Spleen (tissue), 7 donors: ENCODE results near the gene TRPT1.

Experiments
- CTCF ChIP-seq, 11 experiments: fragments of 200-600 bp in 7 of 11; fragments of 450-650 bp in 4 of 11; sonication (generic) in 4 of 11; IDR thresholded peaks in 8 of 11; conservative IDR thresholded peaks in 3 of 11; 1 replicate in 7 of 11; 2 replicates in 4 of 11; pipeline versions ENCODE4 v1.4.0 to v1.8.0; 2016 to 2021; ENCODE audit warnings: antibody characterized with exemption in 11 of 11, inconsistent platforms in 4 of 11, mild to moderate bottlenecking in 1 of 11
- POLR2A ChIP-seq, 3 donors: fragments of 450-650 bp; IDR thresholded peaks; one replicate each; pipeline ENCODE4 v1.5.1; 2017; ENCODE audit warnings: antibody characterized with exemption in 3 of 3, mild to moderate bottlenecking in 1 of 3
- donor health status: DM: no; HTN: no; CAD: no; lungs with moderate emphysema.
- donor health status: DM: no; HTN: no; CAD: no.
- donor health status: DM: no; HTN: no; CAD: no.

- TF ChIP-seq CTCF (IDR thresholded peaks at IDR 0.05 in 8 of 11, conservative IDR thresholded peaks at IDR 0.05 in 3 of 11) = no peak
- TF ChIP-seq POLR2A (IDR thresholded peaks at IDR 0.05) = no peak
Measured at GRCh38 chr11:64198511-64198910, 27.5 kb downstream of the TRPT1 start.
